ENCODE results near the gene IQCB1.
"Not testable (repeated sequence)": the region's sequence is repeated elsewhere in the genome, so short reads cannot be mapped to it uniquely, and the experiment has no call there.

IQCB1 gene

GRCh38 chr3:121803771-121804320, 31.0 kb downstream of the IQCB1 start:
- no peak for DNase-seq

GRCh38 chr3:121800906-121801305, 34.0 kb downstream of the IQCB1 start:
- no peak for DNase-seq

DNA sequence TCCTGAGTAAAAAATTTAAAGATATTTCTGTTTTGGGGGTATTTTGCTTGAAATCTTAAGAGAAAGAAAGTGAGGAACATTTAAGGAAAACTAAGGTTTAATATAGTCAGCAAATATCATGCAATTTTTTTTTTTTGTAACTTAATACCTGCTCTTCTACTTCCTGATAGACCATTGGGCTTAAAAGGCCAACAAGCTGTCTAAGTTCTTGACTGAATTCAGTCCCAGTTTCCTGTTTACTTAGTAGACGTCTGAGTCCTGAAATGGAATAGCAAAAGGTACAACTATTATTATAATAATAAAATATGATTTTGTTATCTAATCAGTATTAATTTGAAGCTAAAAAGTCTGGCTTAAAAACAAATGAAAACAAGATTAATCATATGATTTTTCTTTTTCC, 37.9 kb downstream of the IQCB1 start:
- no peak for DNase-seq

DNA sequence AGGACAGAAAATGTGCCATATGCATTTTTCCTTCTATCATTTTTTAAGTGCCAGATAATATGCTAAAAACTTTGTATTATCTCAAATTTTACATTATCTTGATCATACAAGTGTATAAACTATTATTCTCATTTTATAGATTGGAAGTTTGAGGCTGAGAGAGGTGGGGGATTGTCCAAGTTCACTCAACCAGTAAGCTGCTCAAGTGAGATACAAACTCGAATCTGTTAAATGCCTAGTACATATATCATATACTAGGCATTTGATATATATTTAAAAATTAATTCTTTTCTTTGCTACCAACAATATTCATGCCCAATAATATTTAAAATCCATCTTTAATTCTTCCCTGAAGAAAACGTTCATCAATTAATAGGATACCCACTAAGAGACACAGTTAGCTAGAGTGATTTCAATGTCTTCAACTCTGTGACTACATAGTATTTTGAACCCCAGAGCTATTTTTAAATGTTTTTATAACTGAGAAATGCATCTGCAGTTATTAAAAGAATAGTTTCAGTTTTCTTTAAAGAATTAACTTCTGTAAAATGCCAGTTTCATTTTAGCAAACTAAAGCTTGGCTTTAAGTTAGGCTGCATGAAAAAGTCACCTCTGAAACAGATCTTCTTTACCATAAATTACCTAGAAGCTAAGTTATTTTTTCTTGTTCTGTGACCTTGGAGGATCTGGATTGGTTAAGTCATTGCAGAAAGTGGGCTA, 40.4 kb downstream of the IQCB1 start:
- no peak for DNase-seq

DNA sequence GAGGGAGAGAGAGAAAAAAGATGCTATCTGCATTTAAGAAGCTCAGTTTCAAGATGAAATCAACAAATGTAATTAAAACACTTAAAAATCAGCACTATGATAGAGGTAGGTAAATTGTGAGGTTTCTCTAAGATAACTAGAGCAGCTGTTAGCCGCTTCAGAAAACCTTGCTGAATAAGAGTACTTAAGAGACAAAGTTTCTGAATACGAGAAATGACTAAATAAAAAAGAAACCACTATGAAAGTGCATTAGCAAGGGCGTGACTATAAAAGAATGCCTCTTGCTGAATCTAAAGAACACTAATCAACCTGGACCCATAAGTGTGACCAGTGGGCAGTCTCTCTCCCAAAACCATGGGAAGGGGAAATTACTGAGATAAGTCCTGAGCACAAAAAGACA, 41.8 kb downstream of the IQCB1 start:
- DNase-seq, result no peak

GRCh38 chr3:121786485-121786884, 48.4 kb downstream of the IQCB1 start:
- DNase-seq, result no peak

DNA sequence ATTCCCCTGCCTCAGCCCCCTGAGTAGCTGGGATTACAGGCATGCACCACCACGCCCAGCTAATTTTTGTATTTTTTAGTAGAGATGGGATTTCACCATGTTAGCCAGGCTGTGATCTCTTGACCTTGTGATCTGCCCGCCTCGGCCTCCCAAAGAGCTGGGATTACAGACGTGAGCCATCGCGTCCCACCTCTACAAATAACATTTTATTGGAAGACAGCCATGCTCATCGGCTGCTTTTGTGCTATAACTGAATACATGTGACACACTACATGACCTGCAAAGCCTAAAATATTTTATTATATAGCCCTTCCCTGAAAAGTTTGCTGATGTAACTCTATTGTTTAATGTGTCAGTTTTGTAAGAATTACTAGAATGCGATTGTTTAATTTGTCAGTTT, 52.1 kb downstream of the IQCB1 start:
- DNase-seq, result not testable (repeated sequence)

- DNase-seq, result no peak
Observed at GRCh38 chr3:121781611-121782010, 53.2 kb downstream of the IQCB1 start.

- not testable (repeated sequence) for DNase-seq
Observed at GRCh38 chr3:121775095-121775494, 59.8 kb downstream of the IQCB1 start.

- no peak for DNase-seq
Observed at GRCh38 chr3:121769246-121769645, 65.6 kb downstream of the IQCB1 start.

DNA sequence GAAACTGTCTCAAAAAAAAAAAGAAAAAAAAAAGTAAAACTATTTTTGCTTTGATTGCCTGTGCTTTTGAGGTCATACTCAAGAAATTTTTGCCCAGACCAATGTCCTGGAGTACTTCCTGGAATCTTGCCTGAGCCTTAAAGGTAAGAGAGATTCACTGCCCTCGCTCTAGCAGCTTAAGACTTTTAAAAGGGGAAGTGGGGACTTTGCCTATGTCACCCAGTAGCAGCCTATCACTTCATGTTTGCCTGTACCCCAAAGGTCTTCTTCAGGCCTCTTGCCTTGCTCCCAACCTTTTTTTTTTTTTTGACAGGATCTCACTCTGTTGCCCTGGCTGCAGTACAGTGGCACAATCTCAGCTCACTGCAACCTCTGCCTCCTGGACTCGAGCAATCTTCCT, 66.4 kb downstream of the IQCB1 start:
- DNase-seq, result no peak

- no peak for DNase-seq
Observed at GRCh38 chr3:121759541-121760202, 75.2 kb downstream of the IQCB1 start.

DNA sequence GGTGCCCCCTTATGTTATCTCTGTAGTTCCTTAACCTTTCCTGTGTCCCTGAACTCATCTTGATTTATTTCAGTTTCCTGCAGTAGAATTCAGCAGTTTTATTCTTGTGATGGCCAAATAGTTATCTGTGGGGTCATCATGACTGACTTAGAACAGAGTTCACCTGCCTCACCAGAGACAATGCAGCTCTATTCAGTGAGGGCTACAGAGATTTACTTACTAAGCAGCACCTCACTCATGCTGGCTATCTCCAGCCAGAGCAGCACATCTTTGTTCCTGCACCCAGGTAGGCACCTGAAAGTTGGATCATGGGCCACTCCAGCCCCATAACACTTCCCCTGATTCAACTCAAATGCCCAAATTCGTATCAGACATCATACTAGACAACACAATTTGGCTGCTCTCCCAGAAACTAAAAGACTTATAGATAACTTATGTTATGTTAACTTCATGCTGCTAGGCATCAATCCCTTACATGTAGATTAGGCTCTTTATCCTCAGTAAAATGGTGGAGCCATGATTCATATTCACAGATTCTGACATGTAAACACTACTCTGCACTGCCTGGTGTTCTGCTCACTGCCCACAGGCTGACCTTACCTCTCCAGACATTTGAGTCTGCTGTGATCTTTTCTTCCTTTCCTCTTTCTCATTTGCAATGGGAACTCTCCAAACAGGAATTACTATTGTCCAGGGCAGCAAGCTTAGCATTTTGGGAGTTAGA, 76.0 kb downstream of the IQCB1 start:
- no peak for DNase-seq

DNA sequence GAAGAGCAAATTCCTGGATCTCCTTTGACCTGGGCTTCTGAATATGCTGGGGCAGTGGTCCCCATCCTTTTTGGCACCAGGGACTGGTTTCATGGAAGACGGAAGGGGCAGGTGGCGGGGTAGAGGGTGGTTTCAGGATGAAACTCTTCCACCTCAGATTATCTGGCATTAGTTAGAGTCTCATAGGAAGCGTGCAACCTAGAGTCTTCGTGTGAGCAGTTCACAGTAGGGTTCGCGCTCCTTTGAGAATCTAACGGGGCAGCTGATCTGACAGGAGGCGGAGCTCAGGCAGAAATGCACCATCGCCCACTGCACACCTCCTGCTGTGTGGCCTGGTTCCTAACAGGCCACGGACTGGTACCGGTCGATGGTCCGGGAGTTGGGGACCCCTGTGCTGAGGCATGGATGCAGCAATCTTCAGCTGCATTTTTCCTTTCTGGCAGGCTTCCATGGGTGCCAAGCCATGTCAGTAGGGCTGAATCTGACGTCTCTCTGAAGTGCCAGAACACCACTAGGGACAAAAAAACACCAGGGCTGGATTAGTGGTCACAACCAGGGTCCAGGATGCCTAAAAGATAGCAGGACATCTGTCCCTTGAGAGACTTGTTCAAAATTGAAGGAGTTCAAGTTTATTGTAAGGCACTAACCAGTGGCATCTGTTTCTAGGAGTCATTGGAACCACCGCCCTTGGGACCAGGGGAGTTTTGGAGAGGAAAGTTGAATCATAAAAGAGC, 76.9 kb downstream of the IQCB1 start:
- no peak for DNase-seq

GRCh38 chr3:121757087-121757811, 77.6 kb downstream of the IQCB1 start:
- no peak for DNase-seq

DNA sequence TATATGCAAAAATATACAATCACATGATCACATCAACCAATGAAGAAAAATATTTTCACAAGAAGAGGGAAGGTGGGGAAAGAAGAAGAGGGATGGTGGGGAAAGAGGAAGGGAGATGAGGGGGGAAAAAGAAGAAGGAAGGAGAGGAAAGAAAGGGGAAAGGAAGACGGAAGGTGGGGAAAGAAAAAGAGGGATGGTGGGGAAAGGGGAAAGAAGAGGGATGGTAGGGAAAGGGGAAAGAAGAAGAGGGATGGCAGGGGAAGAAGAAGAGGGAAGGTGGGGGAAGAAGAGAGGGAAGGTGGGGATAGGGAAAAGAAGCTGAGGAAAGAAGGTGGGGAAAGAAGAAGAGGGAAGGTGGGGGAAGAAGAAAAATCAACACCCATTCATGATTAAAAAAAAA, 82.1 kb downstream of the IQCB1 start:
- no peak for DNase-seq

- no peak for DNase-seq
Observed at GRCh38 chr3:121752261-121752660, 82.6 kb downstream of the IQCB1 start.

GRCh38 chr3:121750087-121750415, 84.8 kb downstream of the IQCB1 start:
- no peak for DNase-seq

DNA sequence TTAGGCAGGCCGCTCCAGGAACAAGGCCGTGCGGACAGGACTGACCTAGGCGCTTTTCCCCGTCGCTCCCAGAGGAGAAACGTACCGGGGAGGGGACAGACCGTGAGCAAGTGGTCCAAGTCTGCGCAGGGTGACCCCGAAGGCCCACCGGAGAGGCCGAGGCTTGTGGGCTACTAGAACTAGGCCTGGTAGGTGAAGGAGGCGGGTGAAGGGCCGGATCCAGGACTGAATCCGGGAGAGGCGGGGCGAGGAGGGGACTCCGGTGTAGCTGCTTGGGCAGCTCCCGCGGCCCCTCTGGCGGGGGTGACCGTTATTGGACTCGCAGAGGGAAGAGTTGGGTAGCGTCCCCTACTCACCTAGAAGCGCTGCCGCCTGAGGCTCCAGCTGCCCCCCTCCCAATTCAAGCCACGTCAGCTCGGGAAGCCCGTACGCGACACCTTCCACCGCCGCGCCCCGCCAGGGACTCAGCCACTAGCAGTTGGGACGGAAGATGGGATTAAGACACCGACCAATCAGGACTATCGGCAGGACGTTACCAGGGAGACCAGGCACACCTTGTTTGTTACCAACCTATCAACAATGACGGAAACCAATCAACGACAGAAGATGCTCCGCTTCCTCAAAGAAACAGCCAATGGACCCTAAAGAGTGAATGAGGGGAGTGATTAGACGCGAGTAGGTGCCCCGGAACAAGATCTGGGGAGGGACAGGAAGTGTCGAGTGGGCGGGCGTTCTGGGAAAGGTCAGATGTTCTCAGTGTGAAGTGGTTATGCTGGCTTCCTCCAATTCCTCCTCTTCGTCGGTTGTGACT, 85.4 kb downstream of the IQCB1 start, which contains the start of gene GOLGB1:
Gene GOLGB1, minus strand, starts transcription at position 466 of the 811 bp plus-strand sequence. CDS start 18,770 bp downstream, outside the sequence.
- no peak for DNase-seq

DNA sequence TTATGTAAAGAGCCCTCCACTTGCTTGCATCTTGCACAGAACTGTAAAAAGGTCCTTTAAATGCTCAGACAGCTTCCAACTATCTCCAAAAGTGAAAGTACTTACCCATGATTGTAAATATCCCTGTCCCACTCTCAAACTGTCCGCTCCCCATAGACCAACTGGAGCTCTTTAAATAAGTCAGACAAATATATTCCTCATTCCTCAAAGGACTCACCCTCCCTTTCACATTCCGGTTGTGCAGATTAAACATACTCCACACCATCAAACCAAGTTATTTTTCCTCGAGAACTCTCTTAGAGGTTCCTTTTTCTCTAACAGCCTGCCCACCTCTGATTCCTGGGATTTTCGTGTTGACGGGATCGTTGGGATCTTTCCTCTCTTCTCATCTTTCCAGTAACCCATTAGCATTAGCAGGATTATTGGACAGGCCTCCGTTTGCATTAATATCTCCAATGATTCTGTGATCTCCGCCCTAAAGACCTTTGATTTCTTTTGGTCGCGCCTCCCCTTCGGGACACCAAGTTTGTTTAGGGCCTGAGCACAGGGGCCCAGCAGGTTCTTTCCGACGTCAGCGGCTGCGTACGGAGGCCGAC, 86.1 kb downstream of the IQCB1 start:
- no peak for DNase-seq

DNA sequence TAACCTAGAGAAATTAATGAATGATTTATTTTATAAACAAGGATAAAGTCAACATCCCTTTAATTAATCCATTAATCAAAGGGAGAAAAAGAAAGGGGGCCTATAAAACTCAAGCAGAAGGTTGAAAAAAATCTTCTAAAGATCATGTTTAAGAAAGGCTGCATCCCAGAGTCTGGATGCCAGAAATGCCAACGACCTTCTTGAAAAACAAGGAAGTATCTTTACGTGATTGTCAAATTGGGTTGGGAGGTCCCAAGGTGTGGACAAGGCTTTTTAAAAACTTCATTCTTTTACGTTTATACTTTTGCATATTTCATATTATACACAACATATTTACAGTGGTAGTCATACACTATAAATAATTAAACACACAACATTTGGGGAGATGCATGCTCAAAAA, 86.9 kb downstream of the IQCB1 start:
- DNase-seq, result no peak

All from cortex of kidney (tissue), 1 donor.